Measurements from ENCODE around the gene SYNGR3. TPM values are rescaled to one million over a fixed set of nuclear protein-coding genes. Genes with fewer than 3 reads are reported as not detected.
"Not testable (repeated sequence)": the region's sequence is repeated elsewhere in the genome, so short reads cannot be mapped to it uniquely, and the experiment has no call there.

SYNGR3 gene
- polyA plus RNA-seq, 10 donors: 0.46 to 2.1 (median 0.98) TPM

DNA sequence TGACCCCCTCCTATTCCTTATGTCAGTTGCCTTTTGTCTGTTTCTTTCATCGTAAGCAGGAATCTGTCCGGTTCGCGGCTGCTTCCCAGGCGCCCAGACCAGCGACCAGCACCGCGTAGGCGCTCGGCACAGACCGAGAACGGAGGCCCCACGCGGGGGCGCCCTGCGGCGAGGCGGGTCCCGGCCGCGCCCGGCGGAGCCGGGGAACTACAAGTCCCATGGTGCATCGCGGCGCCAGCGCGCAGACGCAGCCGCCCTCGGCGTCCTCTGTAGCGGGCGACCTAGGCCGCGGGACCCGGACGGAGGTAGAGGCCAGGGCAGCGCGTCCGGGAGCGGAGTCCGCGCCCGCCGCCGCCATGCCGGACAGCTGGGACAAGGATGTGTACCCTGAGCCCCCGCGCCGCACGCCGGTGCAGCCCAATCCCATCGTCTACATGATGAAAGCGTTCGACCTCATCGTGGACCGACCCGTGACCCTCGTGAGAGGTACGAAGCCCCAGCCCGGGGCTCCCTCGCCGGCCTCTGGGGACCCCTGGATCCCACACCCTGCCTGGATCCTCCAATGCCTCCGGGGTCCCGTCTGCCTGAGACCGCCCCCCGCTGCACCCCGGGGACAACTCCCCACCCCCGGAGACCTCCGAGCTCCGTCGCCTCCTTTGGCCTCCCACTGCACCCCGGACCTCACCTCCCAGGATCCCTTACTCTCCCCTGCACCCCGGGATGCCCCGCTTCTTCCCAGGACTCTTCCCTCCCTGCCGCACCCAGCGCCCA, 30.3 kb upstream of the SYNGR3 start, which contains the start of gene NDUFB10:
TSS of gene NDUFB10 (plus strand) at position 270 of the 771 bp plus-strand sequence. CDS start at position 357, 87 bp downstream.
- peak; percentile 86 to 97 (median 94) for DNase-seq

DNA sequence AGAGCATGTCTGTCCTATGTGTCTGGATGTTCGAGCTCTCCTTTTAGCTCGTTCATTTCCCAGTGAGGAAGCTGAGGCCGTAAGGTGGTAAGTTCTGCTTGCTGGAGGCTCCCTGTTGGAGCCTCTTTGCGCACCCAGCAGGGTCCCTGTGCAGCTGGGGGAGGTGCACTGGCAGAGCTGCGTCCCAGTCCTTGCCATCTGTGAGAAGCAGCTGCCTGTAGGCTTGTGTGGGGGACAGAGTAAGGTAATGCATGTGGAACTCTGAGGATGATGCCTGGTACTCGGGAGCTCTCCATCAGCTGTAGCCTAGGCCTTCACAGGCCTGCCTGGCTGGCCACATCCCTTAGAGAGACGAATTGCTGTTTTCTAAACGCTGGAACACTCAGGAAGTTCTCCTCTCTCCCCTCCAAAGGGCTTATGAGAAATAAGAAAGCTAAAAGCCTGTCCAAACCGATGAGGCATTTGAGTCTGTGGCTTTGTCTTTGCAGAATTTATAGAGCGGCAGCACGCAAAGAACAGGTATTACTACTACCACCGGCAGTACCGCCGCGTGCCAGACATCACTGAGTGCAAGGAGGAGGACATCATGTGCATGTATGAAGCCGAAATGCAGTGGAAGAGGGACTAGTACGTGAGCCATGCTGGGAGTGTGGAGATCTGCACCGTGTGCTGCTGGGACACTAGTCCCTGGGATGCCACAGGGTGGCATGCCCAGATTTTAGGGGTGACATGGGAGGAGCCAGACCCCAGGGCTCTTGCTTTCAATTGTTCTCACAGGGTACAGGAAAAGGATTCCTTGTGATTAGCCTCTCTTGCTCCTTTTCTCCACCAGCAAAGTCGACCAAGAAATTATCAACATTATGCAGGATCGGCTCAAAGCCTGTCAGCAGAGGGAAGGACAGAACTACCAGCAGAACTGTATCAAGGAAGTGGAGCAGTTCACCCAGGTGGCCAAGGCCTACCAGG, 28.8 kb upstream of the SYNGR3 start:
- no peak for DNase-seq

DNA sequence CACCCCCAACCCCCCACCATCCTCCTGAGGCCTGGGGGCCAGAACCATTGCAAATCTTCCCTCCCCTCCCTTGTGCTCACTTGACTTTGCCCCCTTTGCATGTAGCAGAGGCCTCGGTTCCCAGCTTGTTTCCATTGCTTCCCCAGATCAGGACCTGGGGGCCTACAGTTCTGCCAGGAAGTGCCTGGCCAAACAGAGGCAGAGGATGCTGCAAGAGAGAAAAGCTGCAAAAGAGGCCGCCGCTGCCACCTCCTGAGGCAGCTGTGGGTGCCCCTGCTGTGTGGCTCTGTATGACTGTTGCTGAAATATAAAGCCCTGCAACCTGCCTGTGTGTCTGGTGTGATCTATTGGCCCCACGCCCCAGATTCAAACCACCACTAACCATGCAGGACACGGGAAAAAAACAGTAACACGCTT, 28.1 kb upstream of the SYNGR3 start:
- DNase-seq: no peak

DNA sequence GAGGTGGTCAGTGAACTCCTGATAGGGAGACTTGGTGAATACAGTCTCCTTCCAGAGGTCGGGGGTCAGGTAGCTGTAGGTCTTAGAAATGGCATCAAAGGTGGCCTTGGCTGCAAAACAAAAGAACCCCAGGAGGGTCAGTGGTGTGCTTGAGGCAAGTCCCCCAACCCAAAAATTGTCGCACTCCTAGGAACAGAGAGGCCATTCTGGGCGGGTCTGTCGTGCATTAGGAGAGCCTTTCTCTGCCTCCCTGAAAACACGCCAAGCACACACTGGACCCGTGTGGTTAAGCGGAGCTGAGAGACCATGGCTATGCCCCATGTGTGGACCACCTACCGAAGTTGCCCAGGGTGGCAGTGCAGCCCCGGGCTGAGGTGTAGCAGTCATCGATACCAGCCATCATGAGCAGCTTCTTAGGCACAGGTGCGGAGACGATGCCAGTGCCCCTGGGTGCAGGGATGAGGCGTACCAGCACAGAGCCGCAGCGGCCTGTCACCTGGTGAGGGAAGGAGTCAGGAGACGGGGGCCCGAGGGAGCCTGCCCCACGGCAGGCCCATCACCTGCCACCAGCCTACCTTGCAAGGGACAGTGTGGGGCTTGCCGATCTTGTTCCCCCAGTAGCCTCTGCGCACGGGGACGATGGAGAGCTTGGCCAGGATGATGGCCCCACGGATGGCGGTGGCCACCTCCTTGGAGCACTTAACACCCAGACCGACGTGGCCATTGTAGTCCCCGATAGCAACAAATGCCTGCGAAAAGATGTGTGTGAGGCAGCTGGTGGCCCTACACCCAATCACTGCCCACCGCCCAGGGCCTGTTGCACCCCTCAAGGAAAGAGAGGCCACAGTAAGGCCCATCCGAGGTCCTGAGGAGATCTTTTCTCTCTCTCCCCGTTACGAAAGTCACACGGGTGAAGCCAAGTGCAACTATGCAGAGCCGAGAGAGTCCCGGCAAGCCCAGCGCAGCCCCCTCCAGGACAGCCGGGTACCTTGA, 27.3 kb upstream of the SYNGR3 start:
- DNase-seq: not testable (repeated sequence)

DNA sequence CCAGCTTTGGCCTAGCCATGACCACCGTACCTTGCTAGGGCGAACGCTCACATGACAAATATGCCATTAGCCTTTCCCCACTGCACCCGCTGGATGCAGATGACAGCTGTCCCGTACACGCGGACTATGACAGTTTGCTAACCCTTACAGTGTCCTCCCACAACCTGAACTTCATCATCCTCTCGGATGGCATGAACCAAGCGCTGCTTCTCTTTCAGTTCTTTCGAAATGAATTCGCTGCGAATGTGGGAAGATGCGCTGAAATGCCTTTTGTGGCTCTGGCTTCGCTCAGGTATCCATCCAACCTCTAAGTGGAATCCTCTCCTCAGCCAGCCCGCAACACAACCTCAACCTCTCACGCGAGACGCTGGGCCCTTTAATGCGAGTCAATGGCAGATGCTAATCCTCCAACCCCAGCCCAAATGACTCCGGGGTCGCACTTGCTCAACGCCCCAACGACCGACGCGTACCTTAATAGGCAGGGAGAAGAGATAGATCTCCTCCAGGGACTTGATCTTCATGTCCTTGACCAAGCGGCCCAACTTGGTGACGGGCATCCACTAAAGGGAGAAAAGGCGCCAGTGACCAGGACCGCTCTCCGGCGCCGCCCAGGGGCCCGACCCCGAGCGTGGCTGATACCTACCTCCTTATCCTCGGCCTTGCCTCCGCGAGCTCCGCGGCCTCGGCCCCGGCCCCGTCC, 25.8 kb upstream of the SYNGR3 start:
- peak in 1 of 3 donors; percentile 59 for DNase-seq

DNA sequence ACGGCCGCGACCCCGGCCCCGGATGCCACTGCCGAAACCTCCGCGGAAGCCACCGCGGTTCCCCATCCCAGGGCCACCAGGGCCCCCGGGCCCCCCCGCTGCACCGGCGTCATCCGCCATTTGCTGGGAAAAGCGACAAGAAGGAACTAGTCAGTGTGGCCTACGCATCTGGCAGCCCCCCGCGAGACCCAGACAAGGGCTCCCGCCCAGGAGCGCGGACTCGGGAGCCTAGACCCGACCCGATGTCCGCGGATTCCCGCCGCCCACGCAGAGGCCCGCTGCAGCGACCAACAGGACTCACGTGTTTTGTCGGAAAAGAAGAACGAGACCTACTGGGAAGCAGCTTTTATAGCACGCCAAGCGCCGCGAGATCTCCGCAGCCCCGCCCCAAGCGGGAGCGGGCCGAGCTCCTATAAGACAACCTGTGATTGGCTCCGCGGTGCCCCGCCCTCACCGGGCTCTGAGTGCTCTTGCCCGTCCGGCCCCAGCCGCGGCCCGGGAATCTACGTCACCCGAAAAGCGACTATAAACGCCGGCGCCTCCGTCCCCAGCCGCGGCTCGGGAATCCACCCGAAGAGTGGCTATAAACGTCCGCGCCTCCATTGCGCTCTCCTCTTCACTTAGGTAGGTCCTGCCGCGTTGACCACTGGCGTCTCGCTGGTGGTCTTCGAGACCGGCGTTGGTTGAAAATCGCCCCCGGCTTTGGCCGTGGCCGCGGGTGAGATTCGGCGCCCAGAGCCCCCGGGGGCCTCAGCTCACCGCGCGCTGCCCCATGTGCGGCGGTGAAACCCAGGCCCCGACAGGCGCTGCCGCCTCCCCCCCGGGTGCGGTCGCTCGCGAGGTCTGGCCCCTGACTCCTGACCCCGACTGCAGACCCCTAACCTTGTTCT, 25.0 kb upstream of the SYNGR3 start, which contains the start of gene RPS2:
TSS of gene RPS2 (minus strand) at position 321 of the 890 bp plus-strand sequence. CDS start at position 120, 201 bp downstream.
- DNase-seq: peak; percentile 99

DNA sequence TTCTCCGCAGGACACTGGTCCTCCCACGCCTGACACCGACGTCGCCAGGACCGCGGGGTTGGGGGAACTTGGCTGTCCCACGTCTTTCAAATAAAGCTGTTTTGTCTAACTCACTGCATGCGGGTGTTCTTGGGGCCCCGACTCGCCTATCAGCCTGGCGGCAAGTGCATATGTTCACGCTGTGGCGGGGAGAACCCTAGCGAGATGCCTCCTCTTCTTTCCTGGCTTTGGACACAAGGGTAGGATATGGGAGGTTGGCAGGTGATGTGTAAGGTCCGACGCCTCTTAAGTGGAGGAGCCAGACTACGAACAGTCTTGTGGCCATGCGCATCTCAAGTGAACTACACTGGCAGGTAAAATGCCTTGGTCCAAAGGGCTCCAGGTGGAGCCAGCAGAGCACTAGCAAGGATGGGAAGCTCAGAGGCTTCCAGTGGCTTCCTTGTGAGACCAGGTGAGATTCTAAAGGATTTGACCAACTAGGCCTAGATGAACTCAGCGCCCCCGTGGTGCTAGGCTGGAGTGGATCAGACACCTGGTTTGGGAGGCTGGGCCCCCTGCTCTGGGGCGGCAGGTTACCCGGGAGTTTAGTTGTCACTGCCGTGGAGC, 24.3 kb upstream of the SYNGR3 start:
- no peak for DNase-seq

DNA sequence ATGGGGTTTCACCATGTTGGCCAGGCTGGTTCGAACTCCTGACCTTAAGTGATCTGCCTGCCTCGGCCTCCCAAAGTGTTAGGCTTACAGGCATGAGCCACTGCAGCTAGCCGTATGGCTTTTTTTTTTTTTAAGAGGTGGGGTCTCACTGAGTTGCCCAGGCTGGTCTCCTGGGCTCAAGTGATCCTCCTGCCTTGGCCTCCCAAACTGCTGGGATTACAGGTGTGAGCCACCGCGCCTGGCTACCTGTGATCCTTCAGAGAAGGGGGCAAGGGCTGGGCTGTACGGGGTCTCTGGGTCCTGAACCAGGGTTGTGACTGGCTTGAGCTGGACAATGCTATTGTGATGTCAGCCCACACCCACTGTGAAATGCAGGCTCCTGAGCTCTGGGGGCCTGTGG, 23.3 kb upstream of the SYNGR3 start, which contains the start of gene RNF151:
TSS of gene RNF151 (plus strand) at position 397 of the 400 bp plus-strand sequence. CDS start 26 bp downstream, outside the sequence.
- no peak for DNase-seq

DNA sequence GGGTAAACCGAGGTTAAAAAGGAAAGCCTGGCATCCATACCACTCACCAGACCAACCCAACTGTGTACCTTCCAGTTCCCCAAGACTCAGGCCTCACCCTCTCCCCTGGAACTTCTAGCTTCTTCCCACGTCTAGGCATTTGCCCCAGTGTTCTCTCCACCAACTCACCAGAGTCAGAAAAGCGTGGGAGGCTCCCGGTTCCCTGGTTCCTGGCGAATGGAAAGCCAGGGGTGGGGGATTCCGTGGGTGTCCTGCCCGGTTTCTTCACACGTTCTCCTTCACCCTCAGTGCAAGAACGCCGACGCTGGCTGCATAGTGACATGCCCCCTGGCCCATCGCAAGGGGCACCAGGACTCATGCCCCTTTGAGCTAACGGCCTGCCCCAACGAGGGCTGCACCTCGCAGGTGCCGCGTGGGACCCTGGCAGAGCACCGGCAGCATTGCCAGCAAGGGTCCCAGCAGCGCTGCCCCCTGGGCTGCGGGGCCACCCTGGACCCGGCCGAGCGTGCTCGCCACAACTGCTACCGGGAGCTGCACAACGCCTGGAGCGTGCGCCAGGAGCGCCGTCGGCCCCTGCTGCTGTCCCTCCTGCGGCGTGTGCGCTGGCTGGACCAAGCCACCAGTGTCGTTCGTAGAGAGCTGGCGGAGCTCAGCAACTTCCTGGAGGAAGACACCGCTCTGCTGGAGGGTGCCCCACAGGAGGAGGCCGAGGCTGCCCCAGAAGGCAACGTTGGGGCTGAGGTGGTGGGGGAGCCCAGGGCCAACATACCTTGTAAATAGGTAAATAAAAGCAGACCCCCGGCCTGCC, 21.4 kb upstream of the SYNGR3 start:
- no peak for DNase-seq

DNA sequence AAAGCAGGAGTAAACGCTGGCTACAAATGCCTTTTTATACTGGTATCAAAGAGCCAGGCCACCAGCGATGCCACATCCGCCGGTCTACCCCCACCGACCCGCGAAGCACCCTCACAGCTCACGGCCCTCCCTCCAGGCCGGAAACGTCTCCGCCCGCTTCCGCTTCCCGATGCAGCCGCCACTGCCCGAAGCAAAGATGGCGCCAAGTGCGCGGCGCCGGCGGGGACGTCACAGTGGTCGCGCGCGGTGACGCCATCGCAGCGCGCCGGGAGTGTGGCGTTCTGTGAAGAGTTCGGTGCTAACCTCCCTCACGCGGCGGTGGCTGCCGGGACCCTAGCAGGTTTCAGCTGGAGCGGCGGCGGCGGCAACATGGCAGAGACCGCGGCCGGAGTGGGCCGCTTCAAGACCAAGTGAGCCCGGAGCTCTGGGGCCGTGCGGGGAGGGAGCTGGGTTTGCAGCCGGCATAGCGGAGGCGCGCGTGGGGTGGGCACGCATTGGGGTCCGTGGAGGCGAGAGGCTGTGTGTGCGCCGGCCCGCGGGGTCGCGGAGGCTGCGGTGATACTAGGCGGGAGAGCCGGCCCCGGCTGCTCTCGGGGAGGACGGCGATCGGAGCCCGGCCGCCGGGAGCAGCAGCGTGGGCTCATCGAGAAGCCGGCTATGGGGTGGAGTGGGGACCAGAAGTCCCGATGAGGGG, 17.8 kb upstream of the SYNGR3 start, which contains the start of gene TBL3:
TSS of gene TBL3 (plus strand) at position 258 of the 694 bp plus-strand sequence. CDS start at position 370, 112 bp downstream.
- DNase-seq: peak; percentile 95 to 98 (median 97)

DNA sequence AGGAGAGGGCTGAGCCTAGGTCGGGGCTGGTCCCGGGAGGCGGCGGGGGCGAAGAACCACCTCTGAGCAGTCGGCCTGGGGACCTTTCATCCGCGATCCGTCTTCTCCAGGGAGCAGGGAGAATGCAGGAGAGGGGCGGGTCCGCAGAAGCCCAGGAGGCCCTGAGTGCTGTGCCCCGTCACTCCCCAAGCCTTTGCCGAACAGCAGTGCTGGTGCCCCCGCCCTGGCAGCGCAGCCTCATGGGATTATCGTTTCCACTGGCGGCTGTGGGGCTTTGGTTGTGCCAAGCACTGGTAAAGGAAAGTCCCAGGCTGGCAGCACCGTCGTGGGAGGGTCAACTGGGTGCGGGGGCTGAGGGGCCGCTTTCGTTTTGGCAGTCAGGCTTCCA, 17.3 kb upstream of the SYNGR3 start:
- DNase-seq: no peak

DNA sequence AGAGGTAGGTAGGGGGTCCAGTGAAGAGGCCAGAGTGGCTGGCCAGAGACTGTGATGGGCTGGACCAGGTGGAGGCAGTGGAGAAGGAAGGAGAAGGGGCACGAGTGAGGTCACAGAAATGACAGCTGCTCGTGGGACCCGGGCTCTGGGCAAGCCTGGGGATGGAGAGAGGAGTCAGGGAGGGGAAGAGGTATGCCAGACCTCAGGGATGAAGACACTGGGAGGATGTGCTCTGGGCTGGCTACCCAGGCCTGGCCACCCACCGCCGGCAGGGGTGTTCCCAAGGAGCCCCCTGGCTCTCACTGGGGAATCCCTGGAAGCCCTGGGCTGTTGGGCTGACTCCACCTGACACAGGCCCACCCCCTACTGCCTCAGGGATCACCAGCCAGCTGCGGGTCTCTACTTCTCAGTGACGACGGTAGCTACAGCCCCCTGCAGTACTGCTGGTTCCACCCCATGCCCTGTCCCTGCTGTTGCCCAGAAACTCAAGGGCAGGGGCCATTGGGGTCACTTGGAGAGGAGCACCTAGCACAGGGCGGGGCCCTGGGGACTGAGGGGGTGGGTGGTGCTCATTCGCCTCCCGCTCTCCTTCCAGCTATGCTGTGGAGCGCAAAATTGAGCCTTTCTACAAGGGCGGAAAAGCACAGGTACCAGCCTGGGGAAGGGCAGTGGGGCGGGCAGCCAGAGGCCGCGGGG, 16.2 kb upstream of the SYNGR3 start:
- DNase-seq: no peak

DNA sequence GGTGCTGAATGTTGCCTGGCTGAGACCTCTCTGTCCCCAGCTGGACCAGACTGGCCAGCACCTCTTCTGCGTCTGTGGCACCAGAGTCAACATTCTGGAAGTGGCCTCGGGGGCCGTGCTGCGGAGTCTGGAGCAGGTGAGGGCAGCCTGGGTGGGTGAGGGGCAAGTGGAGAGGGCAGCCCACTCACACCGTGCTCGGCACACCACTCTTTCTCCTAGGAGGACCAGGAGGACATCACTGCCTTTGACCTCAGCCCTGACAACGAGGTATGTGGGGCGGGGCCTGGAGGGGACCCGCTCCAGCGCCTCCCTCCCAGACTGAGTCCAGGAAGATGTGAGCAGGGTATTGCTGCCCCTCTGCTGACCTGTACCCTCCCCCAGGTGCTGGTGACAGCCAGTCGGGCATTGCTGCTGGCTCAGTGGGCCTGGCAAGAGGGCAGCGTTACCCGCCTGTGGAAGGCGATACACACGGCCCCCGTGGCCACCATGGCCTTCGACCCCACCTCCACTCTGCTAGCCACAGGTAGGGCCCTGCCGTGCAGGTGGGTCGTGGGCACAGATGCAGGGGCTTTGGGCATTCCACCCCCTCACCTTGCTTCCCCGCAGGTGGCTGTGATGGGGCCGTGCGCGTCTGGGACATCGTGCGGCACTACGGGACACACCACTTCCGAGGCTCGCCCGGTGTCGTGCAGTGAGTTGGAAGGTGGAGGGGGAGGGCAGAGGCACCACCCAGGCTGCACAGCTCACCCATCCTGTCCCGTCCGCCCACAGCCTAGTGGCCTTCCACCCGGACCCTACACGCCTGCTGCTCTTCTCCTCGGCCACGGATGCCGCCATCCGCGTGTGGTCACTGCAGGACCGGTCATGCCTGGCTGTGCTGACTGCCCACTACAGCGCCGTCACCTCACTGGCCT, 15.4 kb upstream of the SYNGR3 start:
- no peak for DNase-seq

DNA sequence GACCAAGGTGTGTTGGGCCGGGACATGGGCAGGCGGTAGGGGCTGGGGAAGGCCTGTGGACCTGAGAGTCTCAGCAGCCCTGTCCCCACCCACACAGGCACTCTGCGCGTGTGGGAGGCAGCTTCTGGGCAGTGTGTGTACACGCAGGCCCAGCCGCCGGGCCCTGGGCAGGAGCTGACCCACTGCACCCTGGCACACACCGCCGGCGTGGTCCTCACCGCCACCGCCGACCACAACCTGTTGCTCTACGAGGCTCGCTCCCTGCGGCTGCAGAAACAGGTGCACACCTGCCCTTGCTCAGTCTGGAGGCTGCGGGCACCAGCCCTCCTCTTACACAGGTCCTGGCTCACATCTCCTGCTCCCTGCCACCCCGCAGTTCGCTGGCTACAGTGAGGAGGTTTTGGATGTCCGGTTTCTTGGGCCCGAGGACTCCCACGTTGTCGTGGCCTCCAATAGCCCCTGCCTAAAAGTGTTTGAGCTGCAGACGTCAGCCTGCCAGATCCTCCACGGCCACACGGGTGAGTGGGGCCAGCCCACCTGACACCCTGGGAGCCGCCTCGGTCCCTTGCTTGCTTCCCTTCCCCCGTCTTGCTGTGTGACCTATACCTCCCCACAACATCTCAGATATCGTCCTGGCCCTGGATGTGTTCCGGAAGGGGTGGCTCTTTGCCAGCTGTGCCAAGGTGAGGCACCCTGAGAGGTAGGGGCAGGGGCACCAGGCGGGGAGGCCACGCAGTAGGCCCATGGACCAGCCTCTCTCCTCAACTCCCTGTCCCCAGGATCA, 14.1 kb upstream of the SYNGR3 start:
- DNase-seq: no peak

DNA sequence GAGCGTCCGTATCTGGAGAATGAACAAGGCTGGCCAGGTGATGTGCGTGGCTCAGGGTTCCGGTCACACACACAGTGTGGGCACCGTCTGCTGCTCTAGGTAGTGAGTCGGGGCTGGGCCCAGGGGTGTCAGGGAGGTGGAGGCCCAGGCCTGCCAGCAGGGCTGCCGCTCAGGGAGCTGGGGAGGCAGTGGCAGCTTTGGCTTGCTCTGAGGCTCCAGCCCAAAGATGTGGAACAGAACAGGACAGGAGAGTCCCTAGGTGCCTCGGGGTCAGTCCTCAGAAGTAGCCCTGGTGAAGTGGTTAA, 13.6 kb upstream of the SYNGR3 start:
- DNase-seq: no peak
